GM19395 (cell line): ENCODE data around the gene BAIAP2.

Experiments
- ATAC-seq: cut with Tn5 transposase; IDR thresholded peaks from one replicate; pipeline ENCODE4 v1.9.1; 2021; ENCODE audit warnings: mild to moderate bottlenecking, moderate library complexity; ENCODE audit not compliant: unreplicated experiment

BAIAP2 gene

DNA sequence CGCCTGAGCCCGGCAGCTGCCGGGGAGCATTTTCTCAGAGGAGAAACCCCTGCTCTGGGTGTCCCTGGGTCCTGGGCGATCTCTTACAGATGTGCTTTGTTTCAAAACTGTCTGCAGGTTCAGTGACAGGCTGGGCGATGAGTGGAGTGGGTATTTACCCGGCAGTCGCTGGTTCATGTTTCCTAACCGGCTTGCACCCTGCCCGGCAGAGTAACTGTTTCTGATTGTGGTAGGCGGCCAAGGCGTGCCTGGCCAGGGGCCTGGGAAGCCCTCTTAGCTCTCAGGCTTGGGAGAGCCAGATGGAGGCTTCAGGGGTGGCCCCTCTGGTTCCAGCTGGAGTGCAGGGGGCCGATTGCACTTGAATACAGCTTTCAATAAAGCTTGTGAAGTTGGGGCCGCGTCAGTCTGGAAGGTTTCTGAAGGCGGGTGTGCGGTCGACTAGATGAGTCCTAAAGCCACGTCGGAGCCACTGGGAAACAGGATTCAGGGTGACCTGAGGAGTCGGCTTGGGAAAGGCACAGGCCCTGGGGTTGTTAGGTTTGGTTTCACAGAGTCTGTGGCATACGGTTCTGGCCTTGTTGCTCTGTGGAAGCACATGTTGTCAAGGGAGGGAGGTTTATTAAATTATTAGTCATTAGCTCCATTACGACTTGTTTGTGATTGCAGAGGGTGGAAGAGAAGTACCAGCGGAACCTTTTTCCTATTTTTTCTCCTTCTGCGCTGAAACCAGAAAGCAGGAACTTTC lies 1.4 kb downstream of the BAIAP2 start:
- no peak for ATAC-seq

DNA sequence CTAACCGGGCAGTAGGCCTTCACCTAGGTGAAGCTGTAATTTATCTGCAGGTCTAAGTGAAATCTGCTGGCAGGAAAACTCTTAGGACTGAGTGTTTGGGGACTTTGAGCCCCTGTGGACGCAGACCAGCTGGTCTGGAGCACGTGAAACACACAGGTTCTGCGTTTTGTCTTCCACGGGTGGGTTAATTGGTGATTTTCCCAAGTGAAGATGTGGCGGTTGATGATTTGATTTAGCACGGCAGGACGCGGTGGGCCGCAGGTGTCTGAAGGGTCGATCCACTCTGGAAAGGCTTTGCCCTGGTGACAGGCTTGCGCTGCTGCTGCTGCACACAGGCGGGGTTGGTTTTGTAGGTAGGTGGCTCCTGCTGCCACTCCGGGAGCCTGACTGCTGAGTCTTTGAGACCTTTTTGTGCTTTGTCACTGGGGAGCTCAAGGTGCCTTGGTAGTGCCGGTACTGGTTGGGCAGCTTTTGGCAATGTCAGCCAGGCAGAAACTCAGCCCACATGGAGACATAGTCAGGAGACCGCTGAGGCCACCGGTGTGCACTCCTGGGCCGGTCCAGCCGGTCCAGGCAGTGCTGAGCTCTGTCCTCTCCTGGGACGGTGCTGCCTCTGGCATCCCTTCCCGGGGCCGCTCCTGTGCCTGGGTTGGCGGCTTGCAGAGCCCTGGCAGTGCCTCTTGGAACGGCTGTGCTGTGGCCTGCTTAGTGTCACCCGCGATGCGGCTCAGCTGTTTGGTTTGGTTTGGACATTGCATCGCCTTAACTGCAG lies 2.3 kb downstream of the BAIAP2 start:
- ATAC-seq = no peak

DNA sequence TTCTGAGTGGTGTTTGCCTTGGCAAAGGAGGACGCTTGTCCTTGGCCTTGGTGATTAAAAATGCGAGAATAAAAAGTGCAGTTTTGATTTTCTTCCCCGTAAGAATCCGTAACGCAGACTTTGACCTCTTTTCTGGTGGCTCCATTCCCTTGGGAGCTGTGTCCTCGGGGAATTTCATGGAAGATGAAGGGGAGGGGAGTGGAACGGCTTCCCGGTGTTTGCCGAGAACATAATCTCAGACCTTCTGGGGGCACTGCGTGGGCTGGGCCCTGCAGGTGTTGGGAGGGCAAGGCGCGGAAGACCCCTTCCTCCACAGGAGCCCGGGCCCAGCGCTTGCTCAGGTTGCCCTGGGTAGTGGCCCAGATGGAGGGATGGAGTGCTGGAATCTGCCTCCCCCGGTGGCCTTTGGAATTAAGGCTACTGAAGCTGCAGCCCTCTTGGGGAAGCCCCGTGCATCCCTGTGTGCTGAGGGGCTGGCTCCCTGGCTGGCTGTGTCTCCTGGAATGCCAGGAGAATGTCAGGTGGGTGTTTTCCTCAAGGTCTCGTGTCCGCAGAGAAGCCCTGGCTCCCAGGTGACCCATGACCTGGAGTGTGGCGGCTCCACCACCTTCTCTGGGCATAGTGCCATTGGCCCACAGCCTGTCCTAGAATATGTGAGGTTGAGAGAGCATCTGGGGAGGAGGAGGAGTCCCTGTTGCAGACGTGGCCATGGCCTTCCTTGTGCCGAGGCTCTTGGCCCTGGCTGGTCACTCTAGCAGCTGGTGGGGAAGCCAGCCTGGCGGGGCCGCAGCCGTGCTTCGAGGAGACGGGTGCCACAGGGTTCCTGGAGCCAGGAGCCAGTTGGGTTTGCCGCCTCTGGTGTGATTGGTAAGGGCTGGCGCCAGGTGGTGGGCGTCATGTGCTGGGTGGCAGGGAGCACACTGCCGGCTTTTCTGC lies 3.1 kb downstream of the BAIAP2 start:
- no peak for ATAC-seq

DNA sequence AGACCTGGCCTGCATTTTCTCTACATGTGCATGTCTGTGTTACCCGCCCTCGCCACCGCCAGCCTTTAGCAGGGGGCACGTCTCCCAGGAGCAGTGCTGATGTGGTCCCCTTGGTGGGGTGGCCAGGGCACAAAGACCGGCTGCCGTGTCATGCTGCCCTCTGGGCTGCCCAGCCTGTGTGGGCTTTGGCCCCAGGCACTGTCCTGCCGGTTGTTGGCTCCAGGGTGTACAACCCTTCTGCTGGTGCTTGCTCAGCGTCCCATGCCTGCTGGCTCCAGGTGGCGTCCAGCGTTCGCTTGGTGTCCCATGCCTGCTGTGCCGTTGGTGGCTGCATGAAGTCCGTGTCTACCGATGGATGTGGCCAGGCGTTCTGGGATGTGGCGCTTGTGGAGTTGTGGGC lies 4.1 kb downstream of the BAIAP2 start:
- no peak for ATAC-seq

DNA sequence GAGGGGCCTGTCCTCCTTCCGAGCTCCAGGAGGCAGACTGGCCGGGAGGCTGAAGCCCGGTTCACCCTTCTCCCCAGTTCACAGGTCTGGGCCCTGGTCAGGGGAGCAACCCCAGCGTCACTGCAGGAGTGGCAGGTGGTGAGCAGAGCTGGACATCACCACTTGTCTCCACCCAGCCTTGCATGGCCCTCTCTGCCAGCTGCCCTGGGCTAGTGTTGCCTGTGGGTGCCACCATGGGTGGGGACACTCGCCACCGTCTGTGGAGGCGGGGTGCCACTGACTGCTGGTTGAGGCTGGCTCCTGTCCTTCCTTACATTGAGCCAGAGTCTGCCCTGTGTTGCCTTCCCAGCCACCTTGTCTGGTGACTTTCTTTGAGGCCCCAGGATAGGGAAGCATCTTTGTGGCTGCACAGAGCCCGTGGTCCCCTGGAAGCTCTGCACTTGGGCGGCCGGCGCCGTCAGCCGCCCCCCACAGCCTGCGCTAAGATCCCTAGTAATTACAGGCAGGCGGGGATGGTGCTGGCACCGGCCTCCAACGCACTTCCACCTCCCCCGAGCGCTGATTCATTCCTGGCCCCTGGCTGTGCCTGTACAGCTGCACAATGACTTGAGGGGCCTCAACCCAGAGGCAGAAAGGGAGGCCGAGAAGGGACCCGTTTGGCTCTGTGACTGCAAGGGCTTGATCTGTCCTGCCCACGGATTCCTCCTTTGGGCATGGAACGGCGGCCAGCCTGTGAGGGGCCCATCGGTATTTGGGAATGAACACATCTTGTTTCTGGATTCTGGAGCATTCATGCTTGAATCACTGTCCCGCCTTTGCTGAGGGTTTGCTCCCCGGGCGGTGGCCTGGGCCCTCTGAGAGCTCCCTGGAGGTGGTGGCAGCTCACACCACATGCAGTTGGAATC lies 5.2 kb downstream of the BAIAP2 start:
- ATAC-seq = no peak

DNA sequence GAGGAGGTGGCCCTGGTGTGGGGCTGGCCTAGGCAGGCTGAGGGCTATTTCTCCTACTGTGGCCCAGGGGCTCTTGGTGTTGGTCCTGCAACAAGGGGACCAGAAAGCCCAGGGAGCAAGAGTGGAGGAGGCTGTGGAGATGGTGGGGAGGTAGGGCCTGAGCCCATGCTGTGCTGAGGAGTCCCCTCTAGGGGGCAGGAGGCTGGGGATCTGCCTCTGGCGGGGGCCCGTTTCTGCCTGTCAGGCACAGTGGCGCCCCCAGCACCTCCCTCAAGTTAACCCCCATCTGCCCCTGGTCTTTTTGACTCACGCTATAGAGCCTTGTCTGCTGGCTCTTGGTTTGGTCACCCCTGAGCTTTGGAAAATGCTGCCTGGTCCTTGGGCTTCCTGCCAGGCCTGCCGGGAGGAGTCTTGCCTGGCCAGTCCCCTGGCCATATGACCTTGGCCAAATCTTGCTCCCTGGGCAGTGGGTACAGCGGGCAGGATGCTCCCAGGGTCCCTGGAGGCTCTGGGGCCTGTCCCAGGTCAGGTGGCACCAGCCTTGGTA lies 5.9 kb downstream of the BAIAP2 start:
- no peak for ATAC-seq

DNA sequence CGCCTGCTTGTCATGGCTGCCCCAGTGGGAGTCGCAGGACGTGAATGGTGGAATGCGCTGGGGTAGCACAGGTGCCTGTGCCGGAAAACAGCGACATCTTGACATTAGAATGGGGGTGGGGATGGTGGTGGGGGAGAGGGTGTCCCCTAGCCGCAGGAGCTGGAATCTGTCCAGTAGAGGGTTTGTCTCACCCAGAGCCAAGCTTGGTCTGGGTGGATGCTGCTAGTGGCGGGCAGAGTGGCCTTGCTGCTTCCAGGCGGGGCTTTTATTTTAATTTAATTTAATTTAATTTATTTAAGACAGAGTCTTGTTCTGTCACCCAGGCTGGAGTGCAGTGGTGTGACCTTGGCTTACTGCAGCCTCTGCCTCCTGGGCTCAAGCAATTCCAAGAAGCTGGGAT lies 7.7 kb downstream of the BAIAP2 start:
- ATAC-seq = no peak

DNA sequence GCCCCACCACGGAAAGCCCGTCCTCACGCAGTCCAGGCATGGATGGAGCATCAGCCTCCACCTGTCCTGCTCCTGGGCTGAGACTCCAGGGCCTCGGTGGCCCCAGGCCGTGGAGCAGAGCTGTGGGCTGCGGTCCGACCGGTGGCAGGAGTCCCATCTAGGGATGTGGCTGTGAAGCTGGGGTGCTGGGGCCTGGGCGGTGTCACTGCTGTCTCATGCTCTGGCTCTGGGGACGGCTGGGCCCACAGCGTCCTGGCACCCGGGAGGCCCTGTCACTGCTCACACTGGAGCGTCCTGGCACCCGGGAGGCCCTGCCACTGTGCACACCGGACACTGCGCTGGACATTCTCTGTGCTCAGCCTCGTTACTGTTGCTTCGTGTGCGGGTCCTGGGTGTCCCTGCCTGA lies 8.4 kb downstream of the BAIAP2 start:
- ATAC-seq = no peak

DNA sequence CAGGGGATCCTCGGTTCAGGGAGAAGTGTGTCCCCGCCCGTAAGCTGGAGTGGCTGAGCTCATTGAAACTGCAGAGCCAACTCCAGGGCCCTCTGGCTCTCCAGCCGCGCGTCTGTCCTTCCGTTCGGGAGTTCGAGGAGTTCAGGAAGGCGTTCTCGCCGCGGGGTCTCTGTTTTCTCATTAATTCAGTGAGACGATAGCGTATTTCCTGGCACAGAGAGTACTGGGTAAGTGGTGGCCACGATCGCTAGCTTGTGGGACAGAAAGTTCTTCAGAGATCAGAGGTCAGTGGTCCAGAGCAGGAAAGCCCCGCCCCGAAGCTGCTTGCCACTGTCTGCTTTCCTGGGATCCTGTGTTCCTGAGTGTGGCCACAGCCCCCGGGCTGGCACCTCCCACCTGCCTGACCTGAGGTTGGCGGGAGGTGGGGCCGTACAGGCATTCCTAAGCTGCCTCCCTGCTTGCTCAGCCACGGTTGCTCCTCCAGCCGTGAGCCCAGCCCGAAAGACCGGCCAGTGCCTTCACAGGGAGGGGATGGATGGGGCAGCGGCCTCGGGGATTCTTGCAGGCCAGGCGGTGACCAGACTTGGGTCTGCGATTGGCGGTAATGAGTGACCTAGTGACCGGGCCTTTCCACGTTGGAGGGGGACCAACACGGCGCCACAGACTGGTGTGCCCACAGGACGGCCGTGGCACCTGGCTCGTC lies 8.9 kb downstream of the BAIAP2 start:
- no peak for ATAC-seq

DNA sequence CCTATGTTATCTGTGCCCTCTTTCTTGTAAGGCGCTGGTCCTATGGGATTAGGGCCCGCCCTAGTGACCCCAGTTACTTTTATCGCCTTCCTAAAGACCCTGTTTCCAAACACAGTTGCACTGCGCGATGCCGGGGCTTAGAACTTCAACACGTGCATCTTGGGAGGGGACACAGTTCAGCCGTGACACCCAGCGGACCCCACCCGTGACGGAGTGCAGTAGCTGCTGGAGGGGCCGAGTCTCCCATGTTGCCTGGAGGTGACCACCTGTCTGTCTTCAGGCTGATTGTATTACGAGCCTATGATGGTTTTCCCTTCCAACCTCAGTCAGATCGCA lies 9.4 kb downstream of the BAIAP2 start:
- no peak for ATAC-seq

DNA sequence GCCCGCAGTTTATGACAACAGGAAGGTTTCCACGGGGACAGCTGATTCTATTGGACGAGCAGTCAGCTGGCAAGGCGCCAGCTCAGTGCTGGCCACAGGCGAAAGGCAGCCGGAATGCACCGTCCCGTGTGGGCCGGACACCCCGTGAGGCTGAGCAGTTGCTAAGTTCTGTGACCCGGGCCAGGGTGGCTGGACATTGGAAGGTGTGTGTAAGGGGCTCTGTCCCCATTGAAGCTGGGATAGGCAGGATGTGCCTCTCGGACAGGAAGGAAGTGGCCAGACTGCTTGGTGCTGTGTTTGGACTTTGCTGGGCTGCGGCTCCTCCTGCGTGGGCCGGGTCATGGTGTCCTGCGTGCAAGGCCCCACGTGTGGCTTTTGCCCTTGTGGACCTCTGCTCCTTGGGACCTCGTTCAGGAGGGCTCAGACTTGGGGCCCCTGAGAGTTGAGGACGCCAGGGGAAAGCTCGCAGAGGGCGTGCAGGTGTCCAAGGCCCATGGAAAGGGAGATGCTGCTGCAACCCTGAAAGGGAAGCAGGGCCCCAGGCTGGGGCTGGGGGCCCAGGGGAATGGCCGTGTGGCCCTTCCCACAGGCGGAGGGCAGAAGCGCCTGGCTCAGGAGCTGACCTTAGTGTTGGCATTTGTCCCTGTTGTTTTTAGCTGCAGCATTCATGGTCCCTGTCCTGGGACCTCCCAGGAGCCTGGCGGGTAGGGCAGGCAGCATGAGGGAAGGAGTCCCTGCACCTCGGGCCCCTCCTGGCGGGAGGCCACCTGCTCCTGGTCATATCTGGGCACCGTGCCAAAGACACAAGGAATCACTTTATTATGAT lies 10.0 kb downstream of the BAIAP2 start:
- no peak for ATAC-seq

DNA sequence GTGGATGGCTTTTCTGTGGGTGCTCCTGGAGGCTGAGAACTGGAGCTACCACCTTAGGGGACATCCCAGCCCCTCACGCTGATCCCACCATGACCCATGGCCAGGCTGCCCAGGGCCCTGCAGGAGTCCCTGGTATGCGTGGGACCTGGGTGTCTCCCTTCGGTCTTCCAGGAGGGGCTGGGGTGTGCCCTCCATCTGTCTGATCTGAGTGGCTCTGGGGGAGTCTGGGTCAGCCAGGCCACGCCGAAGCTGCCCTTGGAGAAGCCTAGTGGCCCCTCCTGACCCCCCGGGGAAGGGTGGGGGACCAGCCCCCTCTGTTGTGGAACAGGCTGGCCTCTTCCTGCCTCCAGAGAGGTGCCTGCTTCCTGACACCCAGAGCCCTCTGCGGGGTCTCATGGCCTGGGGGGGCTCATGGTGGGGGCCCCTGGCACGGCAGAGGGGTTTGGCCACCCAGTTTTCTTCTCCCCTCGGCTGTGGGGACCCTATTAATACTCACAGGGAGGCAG lies 10.7 kb downstream of the BAIAP2 start:
- no peak for ATAC-seq

DNA sequence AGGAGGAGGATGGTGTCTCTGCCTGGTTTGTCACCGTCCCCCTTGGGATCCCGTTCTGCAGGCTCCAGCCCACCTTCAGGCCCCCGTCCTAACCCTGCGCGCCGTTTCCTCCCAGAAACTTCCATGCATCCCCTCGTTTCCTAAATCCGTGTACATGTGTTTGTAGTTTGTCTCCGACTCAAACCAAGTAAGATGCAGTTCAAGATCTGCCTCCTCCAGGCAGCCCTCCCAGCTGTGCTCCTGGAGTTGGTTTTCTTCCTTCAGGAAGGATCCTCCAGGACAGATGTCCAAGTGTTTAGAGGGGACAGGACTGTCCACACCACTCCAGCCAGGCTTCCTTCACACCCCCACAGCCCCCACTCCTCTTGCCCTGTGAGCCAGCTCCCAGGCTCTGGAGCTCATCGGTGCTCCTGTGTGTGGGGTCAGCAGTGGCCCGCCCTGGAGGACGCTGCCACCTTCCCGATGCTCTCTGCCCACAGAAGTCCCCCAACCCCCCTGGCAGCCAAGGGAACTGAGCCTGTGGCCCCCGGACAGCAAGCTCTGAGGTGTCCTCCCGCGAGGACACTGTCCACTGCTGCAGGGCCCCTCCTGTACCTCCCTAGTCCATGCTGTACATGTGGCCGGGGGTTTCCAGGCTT lies 11.3 kb downstream of the BAIAP2 start:
- no peak for ATAC-seq

DNA sequence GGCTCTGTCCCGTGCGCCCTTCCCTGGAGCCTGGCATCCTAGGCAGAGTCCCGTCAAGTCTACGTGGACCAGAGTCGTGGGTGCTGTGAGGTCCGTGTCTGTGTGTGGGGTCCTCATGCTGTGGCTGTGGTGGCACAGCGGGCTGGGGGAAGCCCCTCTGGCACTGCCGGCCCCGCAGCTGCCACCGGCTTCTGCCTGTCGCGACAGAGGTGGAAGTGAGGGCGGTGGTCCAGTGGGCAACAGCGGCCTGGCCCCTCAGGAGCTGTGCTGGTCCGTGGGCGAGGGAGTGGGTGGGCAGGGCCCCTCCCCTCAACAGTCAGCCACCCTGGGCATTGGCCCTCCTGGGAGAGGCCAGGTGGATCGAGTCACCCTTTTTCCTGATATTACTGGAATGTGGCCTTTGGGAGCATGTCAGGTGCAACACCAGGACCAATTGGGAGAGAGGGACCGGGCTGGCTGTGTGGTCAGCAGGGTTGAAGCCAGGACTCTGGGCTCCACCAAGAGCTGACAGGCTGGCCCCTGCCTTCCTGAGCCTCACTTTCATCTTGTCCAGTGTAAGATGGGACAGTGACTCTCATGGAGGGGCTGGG lies 11.9 kb downstream of the BAIAP2 start:
- ATAC-seq = no peak

DNA sequence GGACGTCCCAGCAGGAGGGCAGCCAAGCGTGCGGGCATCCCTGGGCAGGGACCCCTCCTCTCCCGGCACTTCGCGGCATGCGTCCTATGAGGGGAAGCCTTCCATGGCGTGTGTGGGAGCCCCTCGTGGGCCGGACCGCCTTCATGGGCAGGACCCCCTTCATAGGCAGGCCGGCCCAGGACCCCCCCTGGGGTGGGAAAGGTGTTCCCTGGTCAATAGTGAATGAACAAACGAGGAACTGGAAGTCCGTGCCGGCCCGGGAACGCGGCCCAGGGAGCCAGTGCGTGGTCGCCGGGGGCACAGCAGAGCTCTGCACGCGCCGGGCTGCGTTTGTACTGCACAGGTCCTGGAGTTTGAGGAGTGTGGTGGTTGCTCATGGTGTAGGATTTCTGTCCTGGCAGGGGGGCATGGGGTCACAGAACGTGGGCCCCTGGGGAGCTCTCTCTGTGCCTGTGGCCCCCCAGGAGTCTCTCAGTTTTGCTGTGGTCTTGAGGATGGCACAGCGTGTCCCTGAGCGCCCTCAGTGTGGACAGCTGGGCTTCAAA lies 13.9 kb downstream of the BAIAP2 start:
- ATAC-seq = no peak

DNA sequence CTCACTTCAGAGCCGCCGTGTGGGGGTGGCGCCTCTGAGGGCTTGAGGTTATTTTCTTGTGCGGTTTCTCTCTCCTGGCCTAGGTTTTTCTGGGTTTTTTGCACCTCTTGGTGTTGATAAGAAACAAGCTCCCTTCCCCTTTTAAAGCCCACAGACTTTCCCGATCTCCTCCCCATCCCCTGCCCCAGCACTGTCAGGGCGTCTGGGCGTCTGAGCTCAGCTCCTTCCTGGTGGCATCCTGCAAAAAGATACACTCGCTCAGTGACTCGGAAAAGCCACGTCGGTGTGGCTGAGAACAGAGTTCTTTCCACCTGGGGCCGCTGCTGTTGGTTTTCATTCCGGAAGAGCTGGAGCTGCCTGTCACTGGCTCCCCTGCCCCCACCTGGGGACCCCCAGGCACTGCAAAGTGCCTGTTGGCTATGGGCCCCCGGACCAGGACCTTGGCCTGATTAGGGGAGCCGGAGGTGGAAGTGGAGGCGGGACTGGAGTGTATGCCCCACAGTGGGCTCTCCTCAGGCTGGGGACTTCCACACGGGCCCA lies 14.5 kb downstream of the BAIAP2 start:
- ATAC-seq = no peak

DNA sequence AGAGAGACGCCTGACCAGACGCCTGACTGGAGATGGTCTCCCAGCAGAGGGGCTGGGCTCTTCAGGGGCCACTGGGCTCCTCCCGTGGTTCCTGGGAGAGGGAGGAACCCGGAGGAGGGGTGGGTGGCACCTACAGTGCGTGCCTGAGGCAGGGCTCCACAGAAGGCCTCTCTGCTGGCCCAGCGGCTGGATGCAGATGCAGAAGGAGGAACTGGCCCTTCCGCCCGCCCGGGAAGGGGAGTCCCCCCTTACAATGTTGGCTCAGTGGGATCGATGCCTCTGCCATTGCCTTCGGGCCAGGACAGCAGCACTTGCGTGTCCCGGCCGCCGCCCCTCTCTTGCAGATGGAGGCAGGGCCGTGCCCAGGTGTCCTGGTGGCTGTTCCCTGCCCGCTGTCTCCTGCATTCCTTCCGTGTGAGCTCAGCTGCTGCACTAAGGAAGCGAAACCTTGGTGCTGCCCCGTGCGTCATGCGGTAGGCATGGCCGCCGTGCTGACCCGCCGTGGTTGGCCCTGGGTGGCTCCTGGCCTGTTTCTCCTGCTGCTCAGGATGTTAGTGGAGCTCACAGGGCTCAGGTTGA lies 15.1 kb downstream of the BAIAP2 start:
- no peak for ATAC-seq
